ENCODE results near the gene TAMALIN. TPM values are rescaled to one million over a fixed set of nuclear protein-coding genes. Genes with fewer than 3 reads are reported as not detected.

The TAMALIN gene
- total RNA-seq, 2 experiments from 2014 or later: 26.0 to 26.4 TPM

DNA sequence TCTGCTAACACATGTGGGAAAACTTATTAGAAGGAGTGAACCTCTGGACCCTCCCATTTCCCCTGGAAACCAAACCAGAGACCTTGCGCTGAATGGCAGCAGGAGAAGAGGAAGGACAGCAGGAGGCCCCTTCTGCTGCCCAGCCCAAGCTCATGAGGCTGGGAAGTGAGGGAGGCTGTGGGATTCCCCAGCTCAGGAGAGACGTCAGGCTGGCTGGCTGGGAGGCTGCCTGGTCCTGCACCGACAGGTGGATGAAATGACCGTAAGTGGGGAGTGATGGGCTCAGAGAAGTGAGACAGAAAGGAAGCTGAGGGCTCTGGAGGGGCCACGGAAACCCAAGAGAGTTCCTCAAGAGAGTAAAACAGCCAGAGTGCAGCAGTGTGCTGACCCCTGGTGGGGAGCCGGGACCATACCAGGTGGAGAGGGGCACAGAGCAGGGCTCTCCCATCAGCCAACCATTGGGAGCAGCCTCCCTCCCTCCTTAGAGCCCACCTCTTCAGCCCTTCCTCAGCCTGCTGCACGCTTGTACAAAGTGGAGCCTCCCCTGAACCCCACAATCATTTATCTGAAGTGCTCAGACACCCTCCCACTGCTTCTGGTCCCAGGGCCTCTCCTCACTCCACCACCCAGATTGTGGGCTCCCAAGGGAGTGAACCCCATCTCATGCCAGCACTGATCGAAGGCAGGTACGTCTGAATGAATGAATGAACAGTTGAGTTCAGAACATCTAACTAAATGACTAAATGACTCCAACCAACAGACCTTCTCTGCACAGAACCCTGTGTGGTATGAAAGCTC lies 14.0 kb downstream of the TAMALIN start:
- Mint-ChIP-seq H3K4me1 (ENCODE audit: low read depth) (peaks cover 36% of the 10 kb centered on the region), H3K27ac (no peak overlapping the region), H3K27me3 (peaks cover 1% of the 10 kb centered on the region), H3K36me3 (ENCODE audit: low read depth) (no peaks in the 10 kb centered on the region), H3K4me3 (peak overlapping the region; percentile 22), H3K9me3 (no peaks in the 10 kb centered on the region)
- ChIA-PET CTCF (interaction anchor here (0.8 to 18.1 kb wide), 19 partner anchors 11 to 157 kb away, joined by 3 to 602 read pairs (median 5); partner anchors contain the start of genes ATG101, NR4A1, SMIM41 and TAMALIN), POLR2A (interaction anchor here (0.6 to 8.3 kb wide), 6 partner anchors 12 to 44 kb away, joined by 3 to 74 read pairs (median 4); partner anchors contain the start of gene TAMALIN)
- TF ChIP-seq CTCF (IDR thresholded peaks at IDR 0.05): peak; percentile 81
- intact Hi-C loops (cut with micrococcal nuclease): no loop called here
- DNase-seq (peak; percentile 81), ATAC-seq (peak; percentile 35)

DNA sequence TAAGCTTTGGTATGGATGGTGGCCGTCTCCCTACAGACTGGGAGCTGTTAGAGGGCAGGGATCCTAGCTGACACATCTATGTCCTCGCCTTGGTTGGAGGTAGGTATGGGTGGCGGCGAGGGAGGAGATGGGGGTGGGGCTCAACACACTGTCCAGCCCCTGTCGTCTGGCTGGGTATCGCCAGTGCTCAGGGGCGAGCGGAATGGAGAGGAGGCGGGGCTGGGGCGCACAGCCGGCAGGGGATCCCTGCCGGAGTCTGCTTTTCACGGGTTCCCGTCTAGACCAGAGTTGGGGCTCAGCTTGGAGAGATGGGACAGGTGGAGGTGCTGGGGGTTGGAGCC lies 16.1 kb downstream of the TAMALIN start:
- no peak for TF ChIP-seq CTCF (IDR thresholded peaks at IDR 0.05)
- Mint-ChIP-seq H3K27me3 (peaks cover 1% of the 10 kb centered on the region), H3K4me3 (peak overlapping the region; percentile 76), H3K9me3 (no peaks in the 10 kb centered on the region), H3K36me3 (ENCODE audit: low read depth) (no peaks in the 10 kb centered on the region), H3K27ac (no peak overlapping the region), H3K4me1 (ENCODE audit: low read depth) (peaks cover 41% of the 10 kb centered on the region)
- intact Hi-C loops (cut with micrococcal nuclease): no loop called here
- CTCF ChIA-PET: interaction anchor here (1.0 to 18.1 kb wide), 11 partner anchors 13 to 157 kb away, joined by 4 to 602 read pairs (median 310); partner anchors contain the start of genes ATG101, NR4A1, SMIM41 and TAMALIN
- ATAC-seq (peak; percentile 0), DNase-seq (peak; percentile 52)
- POLR2A ChIA-PET: interaction anchor here (0.6 to 8.3 kb wide), 8 partner anchors 9 to 99 kb away, joined by 3 to 74 read pairs (median 4); partner anchors contain the start of gene TAMALIN

DNA sequence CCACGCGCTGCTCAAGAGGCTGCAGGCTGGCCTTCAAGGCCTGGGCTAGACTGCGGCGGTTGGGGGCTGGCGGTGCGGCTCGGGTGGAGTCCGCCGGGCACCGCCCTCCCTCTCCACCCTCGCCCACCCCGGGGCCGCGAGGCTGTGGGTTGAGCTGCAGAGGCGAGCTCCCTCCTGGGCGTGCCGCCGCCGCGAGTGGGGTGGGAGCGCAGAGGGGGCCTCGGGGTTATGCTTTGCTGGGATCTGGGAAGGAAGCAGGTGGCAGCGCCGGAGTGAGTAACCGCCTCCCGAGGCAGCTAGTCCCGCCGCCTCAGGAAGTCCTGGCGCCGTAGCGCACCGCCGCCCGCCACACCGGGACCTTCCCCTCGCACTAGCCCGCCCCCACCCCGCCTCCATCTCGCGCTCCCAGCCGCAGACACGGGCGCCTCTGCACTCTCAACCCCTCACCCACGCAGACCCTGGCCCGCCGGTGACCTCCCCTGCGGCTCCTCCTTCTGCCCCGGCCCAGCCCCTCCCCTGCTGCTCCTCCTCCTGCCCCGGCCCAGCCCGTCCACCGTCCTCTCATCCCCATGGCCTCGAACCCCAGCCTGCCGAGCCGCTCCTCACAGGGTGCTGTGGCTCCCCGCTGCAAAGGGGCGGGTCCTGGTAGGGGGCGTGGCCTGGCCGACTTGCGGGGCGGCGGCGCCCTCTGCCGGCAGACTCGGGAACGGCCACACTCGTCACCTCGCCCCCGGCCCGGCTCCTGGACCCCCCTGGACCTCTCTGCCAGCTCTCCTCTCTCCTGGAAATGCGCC lies 16.6 kb downstream of the TAMALIN start:
- no peaks in the 10 kb centered on the region for H3K36me3 Mint-ChIP-seq (ENCODE audit: low read depth)
- DNase-seq: peak; percentile 96
- intact Hi-C loops (cut with micrococcal nuclease): no loop called here
- CTCF ChIA-PET: interaction anchor here (1.0 to 18.1 kb wide), 10 partner anchors 14 to 156 kb away, joined by 4 to 602 read pairs (median 312); partner anchors contain the start of genes ATG101, NR4A1, SMIM41 and TAMALIN
- peaks cover 1% of the 10 kb centered on the region for H3K27me3 Mint-ChIP-seq
- H3K9me3 Mint-ChIP-seq: no peaks in the 10 kb centered on the region
- peak overlapping the region; percentile 76 for H3K4me3 Mint-ChIP-seq
- peaks cover 41% of the 10 kb centered on the region for H3K4me1 Mint-ChIP-seq (ENCODE audit: low read depth)
- TF ChIP-seq CTCF (IDR thresholded peaks at IDR 0.05): peak; percentile 96
- H3K27ac Mint-ChIP-seq: peak overlapping the region; percentile 96
- ATAC-seq: peak; percentile 69
- POLR2A ChIA-PET: interaction anchor here (0.6 to 8.3 kb wide), 9 partner anchors 10 to 98 kb away, joined by 3 to 74 read pairs (median 4); partner anchors contain the start of gene TAMALIN

GRCh38 chr12:52023976-52024688 lies 17.4 kb downstream of the TAMALIN start:
- DNase-seq (no peak), ATAC-seq (peak; percentile 6)
- peaks cover 41% of the 10 kb centered on the region for H3K4me1 Mint-ChIP-seq (ENCODE audit: low read depth)
- no peaks in the 10 kb centered on the region for H3K36me3 Mint-ChIP-seq (ENCODE audit: low read depth)
- peak; percentile 51 for TF ChIP-seq CTCF (IDR thresholded peaks at IDR 0.05)
- POLR2A ChIA-PET: interaction anchor here (0.9 to 8.3 kb wide), 9 partner anchors 10 to 93 kb away, joined by 3 to 74 read pairs (median 5); partner anchors contain the start of gene TAMALIN
- no peaks in the 10 kb centered on the region for H3K9me3 Mint-ChIP-seq
- H3K4me3 Mint-ChIP-seq: peak overlapping the region; percentile 76
- H3K27ac Mint-ChIP-seq: peak overlapping the region; percentile 96
- peaks cover 1% of the 10 kb centered on the region for H3K27me3 Mint-ChIP-seq
- intact Hi-C loops (cut with micrococcal nuclease): loop anchor here (2.0 kb wide), 1 partner anchor 31 kb away; no protein-coding TSS in a partner anchor
- CTCF ChIA-PET: interaction anchor here (1.0 to 18.1 kb wide), 18 partner anchors 15 to 255 kb away, joined by 3 to 602 read pairs (median 12); partner anchors contain the start of genes ATG101, NR4A1, SMIM41 and TAMALIN
